Thyroid gland (tissue), 4 donors: ENCODE data around the gene KCNAB2.

Source experiments
- POLR2A ChIP-seq, 2 donors: fragments of 450-650 bp; IDR thresholded peaks; one replicate each; pipeline ENCODE4 v1.6.1; 2017; ENCODE audit warnings: antibody characterized with exemption in 2 of 2, mild to moderate bottlenecking in 2 of 2, moderate library complexity in 1 of 2
- TF ChIP-seq, protein P1 (sequence below), 6 experiments: fragments of 200-600 bp in 3 of 6; fragments of 450-650 bp in 3 of 6; sonication (generic) in 3 of 6; IDR thresholded peaks; one replicate each; pipeline ENCODE4 v1.5.1; 2016 to 2019; ENCODE audit warnings: antibody characterized with exemption in 6 of 6, mild to moderate bottlenecking in 2 of 6, inconsistent platforms in 1 of 6, moderate library complexity in 1 of 6

DNA sequence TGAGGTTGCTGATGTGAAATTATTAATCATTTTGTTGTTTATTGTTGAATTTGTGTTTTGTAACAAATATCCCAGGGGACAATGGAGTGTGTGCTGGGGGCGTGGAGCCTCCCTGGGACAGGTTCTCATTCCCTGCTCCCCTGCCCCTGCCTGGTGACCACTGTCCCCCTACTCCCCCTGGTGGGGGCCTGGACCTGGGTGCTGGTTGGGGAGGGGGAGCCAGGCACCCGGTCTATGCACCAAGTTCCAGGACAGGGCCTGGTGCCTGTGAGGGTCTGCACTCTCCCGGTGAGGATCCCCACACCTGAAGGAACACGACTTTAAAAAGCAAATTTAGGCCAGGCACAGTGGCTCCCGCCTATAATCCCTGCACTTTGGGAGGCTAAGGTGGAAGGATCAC lies 92.1 kb downstream of the KCNAB2 start:
- TF ChIP-seq, protein P1, sequence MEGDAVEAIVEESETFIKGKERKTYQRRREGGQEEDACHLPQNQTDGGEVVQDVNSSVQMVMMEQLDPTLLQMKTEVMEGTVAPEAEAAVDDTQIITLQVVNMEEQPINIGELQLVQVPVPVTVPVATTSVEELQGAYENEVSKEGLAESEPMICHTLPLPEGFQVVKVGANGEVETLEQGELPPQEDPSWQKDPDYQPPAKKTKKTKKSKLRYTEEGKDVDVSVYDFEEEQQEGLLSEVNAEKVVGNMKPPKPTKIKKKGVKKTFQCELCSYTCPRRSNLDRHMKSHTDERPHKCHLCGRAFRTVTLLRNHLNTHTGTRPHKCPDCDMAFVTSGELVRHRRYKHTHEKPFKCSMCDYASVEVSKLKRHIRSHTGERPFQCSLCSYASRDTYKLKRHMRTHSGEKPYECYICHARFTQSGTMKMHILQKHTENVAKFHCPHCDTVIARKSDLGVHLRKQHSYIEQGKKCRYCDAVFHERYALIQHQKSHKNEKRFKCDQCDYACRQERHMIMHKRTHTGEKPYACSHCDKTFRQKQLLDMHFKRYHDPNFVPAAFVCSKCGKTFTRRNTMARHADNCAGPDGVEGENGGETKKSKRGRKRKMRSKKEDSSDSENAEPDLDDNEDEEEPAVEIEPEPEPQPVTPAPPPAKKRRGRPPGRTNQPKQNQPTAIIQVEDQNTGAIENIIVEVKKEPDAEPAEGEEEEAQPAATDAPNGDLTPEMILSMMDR (IDR thresholded peaks at IDR 0.05): no peak
- TF ChIP-seq POLR2A (IDR thresholded peaks at IDR 0.05): no peak
